Ovary (tissue), 9 donors: ENCODE measurements around the gene RNF133. TPM values are rescaled to one million over a fixed set of nuclear protein-coding genes. Genes with fewer than 3 reads are reported as not detected.

Experiments used
- DNase-seq, 5 donors: peaks; one replicate each; pipeline ENCODE4 v3.0.0-alpha.2; 2019 to 2020
- H3K27ac ChIP-seq, 2 donors: fragments of 200-600 bp; one replicate each; pipeline versions ENCODE4 v1.5.1 to v1.8.0; 2019 to 2022
- H3K27me3 ChIP-seq: fragments of 200-600 bp; one replicate; pipeline ENCODE4 v1.8.0; 2022
- H3K36me3 ChIP-seq: fragments of 200-600 bp; sonication (generic); one replicate; pipeline ENCODE4 v1.5.1; 2019
- H3K4me1 ChIP-seq: one replicate; pipeline ENCODE4 v1.8.1; 2013; ENCODE audit warnings: mild to moderate bottlenecking, moderate library complexity; ENCODE audit not compliant: insufficient read depth
- H3K4me3 ChIP-seq: fragments of 200-600 bp; sonication (generic); one replicate; pipeline ENCODE4 v1.5.1; 2017
- H3K9me3 ChIP-seq, 2 donors: fragments of 200-600 bp in 1 of 2; sonication (generic) in 1 of 2; one replicate each; pipeline versions ENCODE4 v1.5.1 to v1.8.1; 2013 to 2019; ENCODE audit warnings: mild to moderate bottlenecking in 1 of 2, moderate library complexity in 1 of 2
- EP300 ChIP-seq: sonication (generic); formaldehyde crosslinking; IDR thresholded peaks from one replicate; pipeline ENCODE4 v1.6.1; 2017; ENCODE audit warnings: antibody characterized with exemption
- POLR2A ChIP-seq: fragments of 450-650 bp; IDR thresholded peaks from one replicate; pipeline ENCODE4 v1.6.1; 2017; ENCODE audit warnings: antibody characterized with exemption, mild to moderate bottlenecking, moderate library complexity
- WGBS, 3 donors: extraction: QIAGEN DNeasy Blood & Tissue Kit in 1 of 3; methylation state at CpG; one replicate each; pipeline versions ENCODE4 v1.1.5 to v1.1.7; 2013 to 2017; 5-methylcytosine and 5-hydroxymethylcytosine counted together
- intact Hi-C, 4 donors: fragments of 100-400 bp; cut with DNase I; formaldehyde crosslinking; loops; one replicate each; pipeline versions ENCODE4 v1.11.0 to v1.15.1; 2022 to 2023
- polyA plus RNA-seq, 2 donors: library from polyadenylated mRNA; stranded (reverse); fragments of 200-250 nt in 1 of 2; fragments of 350-450 nt in 1 of 2; fragmentation: Illumina TruSeq in 1 of 2; extraction: RNeasy Lipid Tissue Mini Kit (QIAGEN cat#74804) in 1 of 2; gene quantifications; one replicate each; pipeline ENCODE4 v1.2.3, GENCODE V29; 2013 to 2014
- total RNA-seq, 7 donors: library from RNA; depleted of rRNA in 2 of 7; stranded (reverse); fragments of >200 nt in 2 of 7; fragmentation: NEBNext Ultra II Directional in 3 of 7; extraction: Animal tissue kit (Norgen Biotek cat#: 25700) in 3 of 7; gene quantifications; one replicate each; pipeline versions ENCODE4 v1.1.0 to v1.2.4, GENCODE V29; 2016 to 2023
- TF ChIP-seq, protein P1 (sequence below), 3 donors: fragments of 450-650 bp in 2 of 3; fragments of 200-600 bp in 1 of 3; IDR thresholded peaks; one replicate each; pipeline versions ENCODE4 v1.5.1 to v1.8.0; 2016 to 2022; ENCODE audit warnings: antibody characterized with exemption in 3 of 3, mild to moderate bottlenecking in 1 of 3
- donor health status: DM: no; HTN: no; CAD: no; lungs with moderate emphysema.
- donor health status: DM: no; HTN: no; CAD: no.
- donor health status: Bipolar disorder and iron deficiency.
- donor health status: DM: yes; HTN: yes; CAD: no.
- donor health status: DM: no; HTN: no; CAD: no.
- donor health status: DM: yes; HTN: yes; CAD: no.

Gene RNF133
- total and polyA plus RNA-seq, 9 donors: 0.06 to 2.3 (median 0.55) TPM

DNA sequence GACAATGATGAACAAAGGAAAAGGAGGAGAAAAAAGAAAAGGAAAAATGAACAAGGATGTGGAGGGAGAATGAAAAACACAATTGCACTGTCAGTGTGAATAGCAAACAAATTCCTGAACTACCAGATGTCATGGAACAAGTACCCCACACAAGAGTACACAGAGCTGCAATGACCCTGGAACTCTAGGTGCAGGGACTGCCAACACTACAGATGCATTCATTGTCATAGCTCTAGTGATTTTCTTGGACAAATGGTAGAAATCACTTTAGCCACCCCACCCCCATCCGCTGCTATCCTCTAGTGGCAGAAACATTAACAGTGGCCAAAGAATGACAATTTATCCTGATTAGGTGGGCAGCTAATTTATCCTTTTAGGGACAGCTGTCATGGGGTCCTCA, 3.1 kb downstream of the RNF133 start:
- Histone ChIP-seq H3K4me1 (no peaks in the 10 kb centered on the region), H3K27me3 (no peaks in the 10 kb centered on the region), H3K9me3 (no peaks in the 10 kb centered on the region), H3K36me3 (no peaks in the 10 kb centered on the region), H3K27ac (no peak overlapping the region), H3K4me3 (no peak overlapping the region)
- TF ChIP-seq, protein P1, sequence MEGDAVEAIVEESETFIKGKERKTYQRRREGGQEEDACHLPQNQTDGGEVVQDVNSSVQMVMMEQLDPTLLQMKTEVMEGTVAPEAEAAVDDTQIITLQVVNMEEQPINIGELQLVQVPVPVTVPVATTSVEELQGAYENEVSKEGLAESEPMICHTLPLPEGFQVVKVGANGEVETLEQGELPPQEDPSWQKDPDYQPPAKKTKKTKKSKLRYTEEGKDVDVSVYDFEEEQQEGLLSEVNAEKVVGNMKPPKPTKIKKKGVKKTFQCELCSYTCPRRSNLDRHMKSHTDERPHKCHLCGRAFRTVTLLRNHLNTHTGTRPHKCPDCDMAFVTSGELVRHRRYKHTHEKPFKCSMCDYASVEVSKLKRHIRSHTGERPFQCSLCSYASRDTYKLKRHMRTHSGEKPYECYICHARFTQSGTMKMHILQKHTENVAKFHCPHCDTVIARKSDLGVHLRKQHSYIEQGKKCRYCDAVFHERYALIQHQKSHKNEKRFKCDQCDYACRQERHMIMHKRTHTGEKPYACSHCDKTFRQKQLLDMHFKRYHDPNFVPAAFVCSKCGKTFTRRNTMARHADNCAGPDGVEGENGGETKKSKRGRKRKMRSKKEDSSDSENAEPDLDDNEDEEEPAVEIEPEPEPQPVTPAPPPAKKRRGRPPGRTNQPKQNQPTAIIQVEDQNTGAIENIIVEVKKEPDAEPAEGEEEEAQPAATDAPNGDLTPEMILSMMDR (IDR thresholded peaks at IDR 0.05): no peak
- no peak for TF ChIP-seq EP300
- TF ChIP-seq POLR2A: no peak
- no peak for DNase-seq
- WGBS, 3 donors: 86 to 97% (median 96%) methylated on average over 1 of the region's 1 CpG
- intact Hi-C loops: no loop called here

DNA sequence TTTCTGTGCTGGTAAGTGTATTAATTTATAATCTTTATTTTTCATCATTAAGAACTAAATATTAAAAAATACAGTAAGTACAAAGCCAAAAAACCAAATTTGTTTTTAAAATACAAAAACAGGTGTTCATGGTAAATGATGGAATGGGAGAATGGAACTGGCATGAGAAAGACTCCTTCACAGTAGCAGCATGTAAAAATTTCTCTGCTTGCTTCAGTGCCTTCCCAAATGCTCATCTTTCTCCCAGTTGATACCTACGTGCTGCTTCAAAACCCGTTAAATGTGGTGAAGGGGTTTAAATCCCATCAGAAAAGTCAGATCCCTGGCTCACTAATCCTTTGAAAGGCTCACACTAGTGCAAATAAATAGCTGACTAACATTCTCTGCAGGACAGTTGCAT, 4.2 kb downstream of the RNF133 start:
- Histone ChIP-seq H3K4me1 (no peaks in the 10 kb centered on the region), H3K27ac (no peak overlapping the region), H3K27me3 (no peaks in the 10 kb centered on the region), H3K4me3 (no peak overlapping the region), H3K9me3 (no peaks in the 10 kb centered on the region), H3K36me3 (no peaks in the 10 kb centered on the region)
- WGBS, 3 donors: 92 to 99% (median 94%) methylated on average over 2 of the region's 2 CpGs
- intact Hi-C loops: no loop called here
- no peak for DNase-seq
- TF ChIP-seq, protein P1 (IDR thresholded peaks at IDR 0.05): no peak
- TF ChIP-seq EP300 (no peak), POLR2A (no peak)

DNA sequence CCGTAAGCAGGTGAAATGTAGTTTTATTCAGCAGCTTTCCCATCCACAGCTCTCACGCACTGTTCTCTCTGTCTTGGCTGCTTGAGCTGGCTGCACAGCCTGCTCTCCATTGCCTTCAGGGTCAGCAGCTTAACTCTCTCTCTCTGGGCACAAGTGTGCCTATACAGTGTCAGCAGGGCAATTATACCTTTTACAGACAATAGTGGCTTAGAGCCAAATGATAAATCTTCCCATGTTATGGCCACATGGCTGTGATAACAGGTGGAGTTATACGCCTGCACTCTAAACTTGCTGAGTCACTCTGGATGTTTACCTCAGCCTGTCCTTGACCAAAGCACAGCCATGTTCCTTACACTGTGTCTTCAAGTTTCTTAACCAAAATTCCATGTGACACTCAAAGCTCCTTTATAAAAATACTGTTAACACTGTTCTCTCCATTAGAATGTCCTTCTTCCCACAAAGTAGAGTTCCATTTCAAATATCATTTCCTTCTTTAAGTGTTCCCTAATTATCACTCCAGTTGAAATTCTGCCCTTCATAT, 6.1 kb downstream of the RNF133 start:
- DNase-seq: no peak
- H3K4me3 ChIP-seq: no peak overlapping the region
- no peaks in the 10 kb centered on the region for H3K36me3 ChIP-seq
- H3K27me3 ChIP-seq: no peaks in the 10 kb centered on the region
- no peak overlapping the region for H3K27ac ChIP-seq
- intact Hi-C loops: no loop called here
- H3K9me3 ChIP-seq: no peaks in the 10 kb centered on the region
- TF ChIP-seq POLR2A: no peak
- no peak for TF ChIP-seq EP300
- TF ChIP-seq, protein P1 (IDR thresholded peaks at IDR 0.05): no peak
- H3K4me1 ChIP-seq: no peaks in the 10 kb centered on the region
- WGBS, 3 donors: 81 to 87% (median 83%) methylated on average over 3 of the region's 3 CpGs

DNA sequence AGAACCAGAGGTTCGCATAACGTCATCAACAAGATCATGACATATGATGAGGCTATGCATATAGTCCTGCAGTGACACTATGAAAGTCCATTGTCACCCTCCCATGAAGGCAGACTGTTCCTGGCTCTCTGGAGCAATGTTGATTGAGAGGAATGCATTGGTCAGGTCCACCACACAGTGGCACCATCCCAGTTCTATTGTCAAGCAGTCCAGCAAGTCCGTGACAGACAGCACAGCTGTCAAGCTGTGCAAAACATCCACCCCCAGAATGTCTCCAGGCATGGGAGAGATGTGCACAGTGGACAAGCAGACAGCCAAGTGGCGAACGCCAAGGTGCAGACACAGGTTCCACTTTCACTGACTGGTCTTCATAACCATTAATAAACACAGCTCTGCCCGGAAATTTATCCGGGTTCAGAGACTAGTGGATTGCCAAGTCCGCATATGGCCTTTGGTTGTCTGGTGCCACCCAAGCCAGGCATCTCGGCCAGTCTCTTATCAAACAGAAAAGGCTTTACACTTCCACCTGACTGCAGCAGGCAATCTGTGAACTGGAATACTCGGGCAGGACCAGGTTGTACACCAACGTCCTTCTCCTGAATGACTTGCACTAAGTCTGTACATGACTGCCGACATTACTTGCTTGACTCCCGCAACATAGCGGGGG, 7.2 kb downstream of the RNF133 start:
- no peak overlapping the region for H3K4me3 ChIP-seq
- 95 to 97% (median 96%) methylated on average over 14 of the region's 14 CpGs for WGBS, 3 donors
- intact Hi-C loops: no loop called here

More for the DNA sequence above, 7.2 kb downstream of the RNF133 start:
- TF ChIP-seq, protein P1 (IDR thresholded peaks at IDR 0.05): no peak
- TF ChIP-seq POLR2A (no peak), EP300 (no peak)
- no peaks in the 10 kb centered on the region for H3K27me3 ChIP-seq
- DNase-seq: no peak
- H3K36me3 ChIP-seq: no peaks in the 10 kb centered on the region
- H3K4me1 ChIP-seq: no peaks in the 10 kb centered on the region
- H3K9me3 ChIP-seq: no peaks in the 10 kb centered on the region
- no peak overlapping the region for H3K27ac ChIP-seq
